Common myeloid progenitor, CD34-positive (primary cell): ENCODE results near the gene MEOX1.
A peak's percentile ranks its signal among the peaks of the same experiment; 100 is the strongest.
"Not testable (repeated sequence)": the region's sequence is repeated elsewhere in the genome, so short reads cannot be mapped to it uniquely, and the experiment has no call there.

Experiments
- CTCF ChIA-PET: fragments of 350-600 bp; sonication (Branson Sonifier 250); formaldehyde crosslinking; loops from one replicate; lab custom pipeline; 2021; ENCODE audit warnings: antibody characterized with exemption; lab: Charles Lee
- POLR2A ChIA-PET: fragments of 350-600 bp; sonication (Branson Sonifier 250); formaldehyde crosslinking; loops from one replicate; lab custom pipeline; 2021; ENCODE audit warnings: antibody characterized with exemption; lab: Charles Lee
- DNase-seq, 3 donors: peaks; one replicate each; pipeline versions ENCODE4 v3.0.0 to v3.0.0-alpha.2; 2013
- H3K27ac ChIP-seq, 2 experiments: 1 replicate in 1 of 2; 2 replicates in 1 of 2; pipeline ENCODE4 v1.7.0; 2013; ENCODE audit warnings: inconsistent platforms in 2 of 2, low read length in 2 of 2, mild to moderate bottlenecking in 2 of 2, low read depth in 1 of 2, moderate library complexity in 1 of 2; ENCODE audit not compliant: severe bottlenecking in 2 of 2, insufficient read depth in 1 of 2, poor library complexity in 1 of 2
- H3K27me3 ChIP-seq, 5 experiments: replicated peaks in 2 of 5; 1 replicate in 3 of 5; 2 replicates in 2 of 5; pipeline versions ENCODE4 v1.6.1 to v1.7.0; 2013; ENCODE audit warnings: low read length in 4 of 5, mild to moderate bottlenecking in 2 of 5, moderate library complexity in 2 of 5, inconsistent platforms in 1 of 5; ENCODE audit not compliant: insufficient read depth in 5 of 5, control insufficient read depth in 4 of 5
- H3K36me3 ChIP-seq, 4 experiments: 1 replicate in 2 of 4; 2 replicates in 2 of 4; pipeline versions ENCODE4 v1.6.1 to v1.7.0; 2013; ENCODE audit warnings: low read length in 3 of 4, control low read depth in 1 of 4, mild to moderate bottlenecking in 1 of 4; ENCODE audit not compliant: control insufficient read depth in 4 of 4, insufficient read depth in 4 of 4
- H3K4me1 ChIP-seq, 4 experiments: 1 replicate in 3 of 4; 2 replicates in 1 of 4; pipeline versions ENCODE4 v1.6.1 to v1.7.1; 2013; ENCODE audit warnings: low read length in 3 of 4, mild to moderate bottlenecking in 3 of 4, control low read depth in 1 of 4, inconsistent platforms in 1 of 4, moderate library complexity in 1 of 4; ENCODE audit not compliant: control insufficient read depth in 4 of 4, insufficient read depth in 4 of 4; ENCODE audit errors: control extremely low read depth in 1 of 4
- H3K4me3 ChIP-seq, 7 experiments: 1 replicate in 4 of 7; 2 replicates in 3 of 7; pipeline versions ENCODE4 v1.5.1 to v1.7.0; 2013; ENCODE audit warnings: mild to moderate bottlenecking in 7 of 7, low read length in 6 of 7, moderate library complexity in 6 of 7, inconsistent platforms in 2 of 7, low read depth in 2 of 7, control low read depth in 1 of 7; ENCODE audit not compliant: insufficient read depth in 4 of 7, control insufficient read depth in 1 of 7; ENCODE audit errors: extremely low read depth in 1 of 7
- H3K9me3 ChIP-seq, 5 experiments: 1 replicate in 4 of 5; 2 replicates in 1 of 5; pipeline versions ENCODE4 v1.6.1 to v1.7.1; 2013; ENCODE audit warnings: low read length in 4 of 5, mild to moderate bottlenecking in 2 of 5, inconsistent platforms in 1 of 5, low read depth in 1 of 5, moderate library complexity in 1 of 5; ENCODE audit not compliant: control insufficient read depth in 4 of 5, insufficient read depth in 2 of 5; ENCODE audit errors: control extremely low read depth in 1 of 5
- WGBS: methylation state at CpG from one replicate; pipeline ENCODE4 v1.1.5; 2013; ENCODE audit not compliant: insufficient coverage; 5-methylcytosine and 5-hydroxymethylcytosine counted together

The MEOX1 gene

GRCh38 chr17:43686957-43687356 is 25.2 kb upstream of the MEOX1 start:
- H3K27ac ChIP-seq, H3K36me3 ChIP-seq, H3K4me3 ChIP-seq, H3K27me3 ChIP-seq, POLR2A ChIA-PET, H3K4me1 ChIP-seq, H3K9me3 ChIP-seq, DNase-seq: not testable (repeated sequence)
- WGBS: 97% methylated on average over 8 of the region's 9 CpGs
- CTCF ChIA-PET: interaction anchor here (0.8 to 3.6 kb wide), 3 partner anchors 74 to 110 kb away, joined by 3 to 16 read pairs (median 4); no protein-coding TSS in a partner anchor

- WGBS: 99% methylated on average over 9 of the region's 12 CpGs
- H3K27me3 ChIP-seq: peaks cover 0 to 2% (median 0%) of the 10 kb centered on the region in 5 experiments
- no peaks in the 10 kb centered on the region for H3K36me3 ChIP-seq
- H3K27ac ChIP-seq: no peak overlapping the region
- no peak for DNase-seq
- no peak overlapping the region for H3K4me3 ChIP-seq
- ChIA-PET POLR2A (no interaction called here), CTCF (interaction anchor here (0.9 to 3.6 kb wide), 8 partner anchors 9 to 115 kb away, joined by 3 to 16 read pairs (median 6); no protein-coding TSS in a partner anchor)
- H3K9me3 ChIP-seq: no peaks in the 10 kb centered on the region
- peaks cover 0 to 12% (median 11%) of the 10 kb centered on the region in 4 experiments for H3K4me1 ChIP-seq
Measured at GRCh38 chr17:43683928-43684653, 22.4 kb upstream of the MEOX1 start.

GRCh38 chr17:43680461-43680860 is 18.7 kb upstream of the MEOX1 start:
- Histone ChIP-seq H3K4me3 (peak overlapping the region in 3 of 7 experiments; percentile 21 to 46 (median 37)), H3K27ac (no peak overlapping the region), H3K4me1 (peaks cover 0 to 34% (median 28%) of the 10 kb centered on the region in 4 experiments), H3K27me3 (no peaks in the 10 kb centered on the region), H3K36me3 (no peaks in the 10 kb centered on the region), H3K9me3 (no peaks in the 10 kb centered on the region)
- POLR2A ChIA-PET: interaction anchor here (0.9 kb wide), 1 partner anchor 102 kb away, joined by 4 read pairs; no protein-coding TSS in a partner anchor
- WGBS: 23% methylated on average over 9 of the region's 10 CpGs
- DNase-seq: peak; percentile 43 to 82 (median 77)
- CTCF ChIA-PET: interaction anchor here (1.1 to 3.0 kb wide), 5 partner anchors 9 to 80 kb away, joined by 3 to 12 read pairs (median 5); no protein-coding TSS in a partner anchor

GRCh38 chr17:43679911-43680310 is 18.2 kb upstream of the MEOX1 start:
- no peak for DNase-seq
- CTCF ChIA-PET: interaction anchor here (0.6 to 3.0 kb wide), 6 partner anchors 9 to 114 kb away, joined by 3 to 12 read pairs (median 4); no protein-coding TSS in a partner anchor

GRCh38 chr17:43679401-43679800 is 17.7 kb upstream of the MEOX1 start:
- Histone ChIP-seq H3K27ac (no peak overlapping the region), H3K4me1 (peaks cover 0 to 34% (median 28%) of the 10 kb centered on the region in 4 experiments), H3K4me3 (no peak overlapping the region), H3K9me3 (no peaks in the 10 kb centered on the region), H3K36me3 (no peaks in the 10 kb centered on the region), H3K27me3 (no peaks in the 10 kb centered on the region)
- ChIA-PET POLR2A (interaction anchor here (0.6 to 0.9 kb wide), 2 partner anchors 101 to 149 kb away, joined by 3 to 4 read pairs; no protein-coding TSS in a partner anchor), CTCF (interaction anchor here (0.6 to 3.0 kb wide), 6 partner anchors 8 to 113 kb away, joined by 3 to 12 read pairs (median 4); no protein-coding TSS in a partner anchor)
- DNase-seq: no peak
- WGBS: 100% methylated on average over 3 of the region's 4 CpGs

More at GRCh38 chr17:43679911-43680310, 18.2 kb upstream of the MEOX1 start:
- WGBS: 93% methylated on average over 6 of the region's 8 CpGs
- H3K4me3 ChIP-seq: no peak overlapping the region
- H3K36me3 ChIP-seq: no peaks in the 10 kb centered on the region
- POLR2A ChIA-PET: interaction anchor here (0.9 kb wide), 1 partner anchor 102 kb away, joined by 4 read pairs; no protein-coding TSS in a partner anchor
- peaks cover 0 to 34% (median 28%) of the 10 kb centered on the region in 4 experiments for H3K4me1 ChIP-seq
- no peaks in the 10 kb centered on the region for H3K9me3 ChIP-seq
- H3K27ac ChIP-seq: no peak overlapping the region
- H3K27me3 ChIP-seq: no peaks in the 10 kb centered on the region

- CTCF ChIA-PET: interaction anchor here (0.9 to 1.6 kb wide), 5 partner anchors 9 to 283 kb away, joined by 3 to 5 read pairs (median 4); no protein-coding TSS in a partner anchor
- POLR2A ChIA-PET: interaction anchor here (0.6 kb wide), 2 partner anchors 106 to 127 kb away, joined by 3 to 4 read pairs; no protein-coding TSS in a partner anchor
- Histone ChIP-seq H3K4me3 (no peak overlapping the region), H3K27ac (no peak overlapping the region), H3K9me3 (no peaks in the 10 kb centered on the region), H3K27me3 (no peaks in the 10 kb centered on the region), H3K36me3 (no peaks in the 10 kb centered on the region), H3K4me1 (peaks cover 0 to 34% (median 28%) of the 10 kb centered on the region in 4 experiments)
- DNase-seq: peak in 2 of 3 donors; percentile 37 to 39
- WGBS: no CpG with 5 or more reads among the region's 3 CpGs
Measured at GRCh38 chr17:43676471-43676870, 14.7 kb upstream of the MEOX1 start.
